ENCODE data around the gene RAPSN.

The RAPSN gene

DNA sequence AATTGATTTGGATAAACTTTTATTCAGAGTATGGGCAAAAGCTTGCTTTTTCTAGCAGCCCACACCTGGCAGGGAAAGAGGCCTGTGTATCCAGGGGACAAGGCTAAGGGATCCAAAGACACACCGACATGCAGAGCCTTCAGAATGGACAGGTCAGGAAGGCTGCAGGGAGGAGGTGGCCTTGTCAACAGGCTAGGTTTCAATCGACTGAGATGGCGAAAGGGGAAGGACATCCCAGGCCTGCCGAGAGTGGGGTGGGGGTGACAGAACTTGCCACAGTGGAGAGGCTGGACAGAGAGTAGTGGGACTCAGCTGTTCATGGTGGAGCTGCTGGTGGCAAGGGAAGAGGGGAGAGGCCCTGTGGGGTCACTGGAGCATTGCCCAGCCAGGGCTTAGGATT, 45.8 kb downstream of the RAPSN start:
- ChIA-PET CTCF (interaction anchor here (1.3 to 7.0 kb wide), 5 partner anchors 8 to 221 kb away, joined by 3 to 44 read pairs (median 6); no protein-coding TSS in a partner anchor), POLR2A (no interaction called here)
- DNase-seq (ENCODE audit: extremely low spot score) = no peak
- TF ChIP-seq CTCF (IDR thresholded peaks at IDR 0.05; ENCODE audit: control extremely low read depth, extremely low read depth, low read depth, missing control alignments) = no peak

- CTCF ChIA-PET = interaction anchor here (1.0 to 7.0 kb wide), 5 partner anchors 10 to 214 kb away, joined by 3 to 44 read pairs (median 3); partner anchors contain the start of gene SPI1
- no peak for DNase-seq (ENCODE audit: extremely low spot score)
- POLR2A ChIA-PET = interaction anchor here (0.6 kb wide), 2 partner anchors 122 to 979 kb away, joined by 3 to 6 read pairs; no protein-coding TSS in a partner anchor
- TF ChIP-seq CTCF (IDR thresholded peaks at IDR 0.05; ENCODE audit: control extremely low read depth, extremely low read depth, low read depth, missing control alignments) = no peak
Measured at GRCh38 chr11:47400768-47401279, 48.1 kb downstream of the RAPSN start.

GRCh38 chr11:47399860-47400767, 48.8 kb downstream of the RAPSN start:
- TF ChIP-seq CTCF (IDR thresholded peaks at IDR 0.05; ENCODE audit: control extremely low read depth, extremely low read depth, low read depth, missing control alignments) = no peak
- ChIA-PET CTCF (interaction anchor here (0.7 to 7.0 kb wide), 9 partner anchors 10 to 221 kb away, joined by 3 to 44 read pairs (median 3); partner anchors contain the start of gene SPI1), POLR2A (interaction anchor here (0.6 to 1.0 kb wide), 4 partner anchors 93 to 978 kb away, joined by 3 to 6 read pairs (median 4); no protein-coding TSS in a partner anchor)
- DNase-seq (ENCODE audit: extremely low spot score) = peak; percentile 77

DNA sequence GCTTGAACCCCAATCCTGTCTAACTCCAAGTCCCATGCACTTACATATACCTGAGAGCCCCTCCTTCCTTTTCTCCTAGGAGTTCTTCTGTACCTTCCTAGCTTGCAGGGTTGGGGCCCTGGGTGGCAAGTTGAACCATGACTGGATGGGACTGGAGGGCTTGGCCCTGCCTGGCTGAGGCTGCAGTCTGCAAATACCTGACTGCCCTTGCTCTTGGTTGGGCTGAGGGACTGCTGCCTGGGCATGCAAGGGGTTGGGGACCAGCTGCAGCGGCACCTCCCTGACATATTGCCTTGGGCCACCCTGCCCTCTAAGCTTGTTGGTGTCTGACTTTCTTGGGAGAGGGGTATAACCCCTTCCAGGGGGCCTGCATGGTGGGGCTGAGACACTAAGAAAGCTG, 50.4 kb downstream of the RAPSN start:
- ChIA-PET POLR2A (no interaction called here), CTCF (interaction anchor here (1.0 to 7.0 kb wide), 7 partner anchors 9 to 139 kb away, joined by 3 to 44 read pairs (median 6); no protein-coding TSS in a partner anchor)
- no peak for TF ChIP-seq CTCF (IDR thresholded peaks at IDR 0.05; ENCODE audit: control extremely low read depth, extremely low read depth, low read depth, missing control alignments)
- no peak for DNase-seq (ENCODE audit: extremely low spot score)

- ChIA-PET CTCF (interaction anchor here (1.3 to 7.0 kb wide), 4 partner anchors 9 to 24 kb away, joined by 5 to 44 read pairs (median 18); no protein-coding TSS in a partner anchor), POLR2A (no interaction called here)
- DNase-seq (ENCODE audit: extremely low spot score) = no peak
- no peak for TF ChIP-seq CTCF (IDR thresholded peaks at IDR 0.05; ENCODE audit: control extremely low read depth, extremely low read depth, low read depth, missing control alignments)
Measured at GRCh38 chr11:47398011-47398410, 50.9 kb downstream of the RAPSN start.

GRCh38 chr11:47396049-47396320, 53.0 kb downstream of the RAPSN start:
- no peak for DNase-seq (ENCODE audit: extremely low spot score)
- no peak for TF ChIP-seq CTCF (IDR thresholded peaks at IDR 0.05; ENCODE audit: control extremely low read depth, extremely low read depth, low read depth, missing control alignments)
- CTCF ChIA-PET = no interaction called here
- POLR2A ChIA-PET = no interaction called here
